Esophagus mucosa (tissue), 1 donor: ENCODE data around the gene ANKRD11. TPM values are rescaled to one million over a fixed set of nuclear protein-coding genes. Genes with fewer than 3 reads are reported as not detected.

Experiments used
- ATAC-seq: fragments of 200-7000 bp; cut with Tn5 transposase; one replicate; pipeline ENCODE4 v1.9.1; 2020
- total RNA-seq: library from RNA; stranded (reverse); gene quantifications from one replicate; pipeline ENCODE4 v1.2.4, GENCODE V29; 2023
- donor health status: DM: yes; HTN: yes; CAD: no.

The ANKRD11 gene
- total RNA-seq, 1 donor from 2014 or later, result 81.1 TPM

DNA sequence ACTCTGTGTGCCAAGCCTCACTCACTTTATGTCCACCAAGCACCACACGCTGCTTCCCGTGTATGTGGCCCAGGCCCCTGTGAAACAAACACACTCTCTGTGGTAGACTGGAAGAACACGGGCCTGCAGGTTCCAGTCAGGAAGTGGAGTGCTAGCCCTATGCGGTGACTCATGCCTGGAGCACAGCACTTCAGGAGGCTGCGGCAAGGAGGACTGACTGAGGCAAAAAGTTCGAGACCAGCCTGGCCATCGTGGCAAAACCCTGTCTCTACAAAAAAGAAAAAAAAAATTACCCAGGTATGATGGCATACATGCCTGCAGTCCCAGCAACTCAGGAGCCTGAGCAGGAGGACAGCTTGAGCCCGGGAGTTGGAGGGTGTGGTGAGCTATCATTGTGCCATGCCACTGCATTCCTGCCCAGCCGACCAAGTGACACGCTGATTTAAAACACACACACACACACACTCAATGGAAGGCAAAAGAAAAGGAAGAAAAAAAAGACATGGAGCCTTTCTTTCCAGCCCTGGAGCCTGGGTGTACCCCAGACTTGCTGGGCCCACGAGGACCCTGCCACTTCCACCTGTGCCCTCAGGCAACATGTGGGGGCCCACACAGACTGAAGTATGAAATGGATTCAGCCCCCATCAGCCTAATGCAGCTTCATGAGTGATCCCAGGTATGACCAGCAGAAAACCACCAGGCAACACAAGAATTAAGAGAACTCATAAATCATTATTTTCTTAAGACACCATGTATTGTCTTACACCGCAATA lies 126.6 kb downstream of the ANKRD11 start:
- ATAC-seq, result peak; percentile 76

GRCh38 chr16:89362540-89363223 lies 127.7 kb downstream of the ANKRD11 start:
- ATAC-seq, result peak; percentile 30

- ATAC-seq, result peak; percentile 38
Observed at GRCh38 chr16:89361751-89362539, 128.4 kb downstream of the ANKRD11 start.

DNA sequence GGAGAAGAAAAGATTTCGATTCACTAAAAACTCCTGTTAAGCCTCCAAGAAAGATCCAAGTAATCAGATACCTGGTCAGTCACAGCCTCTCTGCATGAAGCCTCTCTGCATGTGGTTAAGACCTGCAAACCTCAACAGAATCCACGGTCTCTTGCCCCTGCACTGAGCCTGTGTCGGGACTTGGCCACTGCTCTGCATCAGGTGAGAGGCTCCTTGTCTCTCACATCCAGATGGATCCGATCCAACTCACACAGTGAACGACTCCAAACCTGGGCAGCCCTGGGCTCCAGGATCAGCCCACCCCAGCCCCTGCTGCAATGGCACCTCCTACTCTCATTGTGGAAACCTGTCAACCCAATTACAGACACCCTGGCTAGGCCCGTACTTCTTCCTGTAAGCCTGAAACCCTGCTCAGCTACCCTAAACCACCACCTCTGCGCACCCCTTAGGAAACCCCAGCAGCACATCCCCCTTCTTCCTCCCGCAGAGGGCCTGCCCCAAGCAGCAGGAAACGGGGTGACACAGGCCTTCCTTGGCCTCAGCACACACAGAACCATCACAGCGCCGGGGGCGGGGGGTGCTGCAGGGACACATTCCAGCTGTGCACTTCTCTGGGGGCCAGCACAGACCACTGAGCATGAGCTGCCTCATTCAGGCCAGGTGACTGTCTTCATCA lies 129.5 kb downstream of the ANKRD11 start:
- ATAC-seq, result peak; percentile 16

DNA sequence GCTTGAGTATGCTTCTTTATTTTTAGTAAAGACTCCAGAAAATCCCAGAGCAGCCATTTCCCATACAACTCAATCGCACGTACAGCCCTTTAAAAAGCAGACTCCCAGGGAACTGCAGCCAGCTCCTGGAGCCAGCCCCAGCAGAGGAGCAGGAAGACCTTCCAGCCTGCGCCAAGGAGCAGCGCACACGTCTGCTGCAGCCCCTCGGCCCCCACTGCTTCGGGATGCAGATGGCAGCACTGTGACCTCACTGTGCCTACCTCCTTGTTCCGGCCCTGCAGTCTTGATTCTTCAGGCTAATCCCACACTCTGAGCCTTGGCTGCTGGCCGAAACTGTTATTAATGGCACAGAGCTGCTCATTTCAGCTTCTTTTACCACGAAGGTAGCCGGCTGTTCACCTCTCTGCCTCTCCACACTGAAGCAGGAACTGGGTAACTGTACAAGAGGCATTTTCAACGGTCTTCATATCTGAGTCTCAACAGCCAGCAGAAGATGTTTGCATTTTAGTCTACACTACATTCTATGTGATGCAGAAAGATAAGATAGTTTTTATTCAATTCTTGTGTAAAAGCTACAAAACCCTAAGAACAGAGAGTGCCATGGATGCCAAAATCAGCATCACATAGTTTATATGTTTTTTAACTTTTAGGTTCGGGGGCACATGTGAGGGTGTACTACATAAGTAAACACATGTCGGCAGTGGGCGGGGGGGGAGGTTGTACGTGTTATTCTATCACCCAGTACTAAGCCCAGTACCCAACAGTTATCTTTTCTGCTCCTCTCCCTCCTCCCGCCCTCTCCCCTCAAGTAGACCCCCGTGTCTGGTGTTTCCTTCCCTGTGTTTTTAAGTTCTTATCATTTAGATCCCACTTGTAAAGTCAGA lies 130.9 kb downstream of the ANKRD11 start:
- peak; percentile 34 for ATAC-seq

DNA sequence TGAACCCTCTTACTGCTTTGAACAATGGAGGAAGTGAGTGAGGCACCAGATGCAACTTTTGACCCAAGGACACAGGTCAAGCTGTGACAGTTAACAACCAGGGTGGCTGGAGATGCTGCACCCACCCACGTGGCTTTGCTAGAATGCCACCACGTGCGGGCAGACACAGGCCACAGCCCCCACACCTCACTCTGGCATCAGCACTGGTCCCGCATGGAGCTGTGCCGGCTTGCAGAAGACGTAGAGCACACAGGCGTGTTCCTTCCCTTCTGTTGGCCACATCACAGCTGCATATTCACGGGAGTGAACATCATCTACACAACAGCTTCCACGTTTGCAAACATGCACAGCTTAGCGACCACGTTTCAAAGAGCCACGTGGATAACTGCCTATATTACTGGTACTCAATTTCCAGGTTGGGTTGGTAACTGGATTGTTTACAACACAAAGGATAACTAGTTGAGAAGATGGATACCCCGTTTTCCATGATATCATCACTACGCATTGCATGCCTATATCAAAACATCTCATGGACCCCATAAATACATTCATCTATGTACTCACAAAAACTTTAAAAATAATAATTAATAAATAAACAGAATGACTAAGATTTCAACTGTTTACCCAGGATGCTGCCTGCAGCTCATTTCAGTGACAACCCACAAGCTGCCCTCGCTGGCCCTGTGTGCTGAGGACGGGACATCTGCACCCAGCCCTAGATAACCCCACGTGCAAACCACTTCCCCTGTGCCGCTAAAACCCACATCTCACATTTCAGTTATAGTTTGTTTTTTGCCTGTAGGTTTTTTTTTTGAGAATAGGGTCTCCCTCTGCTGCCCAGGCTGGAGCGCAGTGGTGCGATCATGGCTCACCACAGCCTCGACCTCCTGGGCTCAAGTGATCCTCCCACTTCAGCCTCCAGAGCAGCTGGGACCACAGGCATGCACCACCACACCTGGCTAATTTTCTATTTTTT lies 132.0 kb downstream of the ANKRD11 start:
- no peak for ATAC-seq

GRCh38 chr16:89357055-89357816 lies 133.1 kb downstream of the ANKRD11 start:
- ATAC-seq, result peak; percentile 30

DNA sequence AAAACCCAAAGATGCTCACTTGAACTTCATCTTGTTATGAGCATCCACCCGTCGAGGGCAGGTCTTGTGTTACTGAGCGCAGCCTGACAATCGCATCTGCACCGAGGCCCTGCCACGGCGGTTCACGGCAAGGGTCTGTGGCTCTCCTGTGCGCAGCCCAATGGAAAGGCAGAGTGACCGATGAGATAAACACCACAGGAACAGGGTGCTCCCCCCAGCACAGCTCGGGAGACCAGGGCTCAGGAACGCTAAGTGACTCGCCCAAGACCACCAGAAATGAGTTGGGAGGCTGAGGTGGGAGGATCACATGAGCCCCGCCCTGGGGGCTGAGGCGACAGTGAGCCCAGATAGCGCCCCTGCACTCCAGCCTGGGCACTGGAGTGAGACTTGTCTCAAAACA lies 134.7 kb downstream of the ANKRD11 start:
- ATAC-seq, result no peak

GRCh38 chr16:89355007-89355406 lies 135.4 kb downstream of the ANKRD11 start:
- ATAC-seq, result no peak

DNA sequence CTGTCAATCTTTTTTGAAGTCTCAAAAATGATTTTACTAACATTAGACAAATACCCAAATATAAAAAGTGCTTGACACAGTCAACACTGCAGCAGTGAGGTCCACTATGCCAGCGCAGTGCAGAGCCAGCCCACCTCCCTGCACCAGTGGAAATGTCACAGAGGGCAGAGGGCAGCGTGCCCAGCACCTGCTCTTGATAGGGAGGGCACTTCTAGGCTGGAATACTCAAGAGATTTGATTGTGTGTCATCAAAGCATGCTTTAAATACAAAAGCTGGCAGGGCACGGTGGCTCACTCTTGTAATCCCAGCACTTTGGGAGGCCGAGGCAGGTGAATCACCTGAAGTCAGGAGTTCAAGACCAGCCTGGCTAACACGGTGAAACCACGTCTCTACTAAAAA lies 136.0 kb downstream of the ANKRD11 start:
- ATAC-seq, result no peak

DNA sequence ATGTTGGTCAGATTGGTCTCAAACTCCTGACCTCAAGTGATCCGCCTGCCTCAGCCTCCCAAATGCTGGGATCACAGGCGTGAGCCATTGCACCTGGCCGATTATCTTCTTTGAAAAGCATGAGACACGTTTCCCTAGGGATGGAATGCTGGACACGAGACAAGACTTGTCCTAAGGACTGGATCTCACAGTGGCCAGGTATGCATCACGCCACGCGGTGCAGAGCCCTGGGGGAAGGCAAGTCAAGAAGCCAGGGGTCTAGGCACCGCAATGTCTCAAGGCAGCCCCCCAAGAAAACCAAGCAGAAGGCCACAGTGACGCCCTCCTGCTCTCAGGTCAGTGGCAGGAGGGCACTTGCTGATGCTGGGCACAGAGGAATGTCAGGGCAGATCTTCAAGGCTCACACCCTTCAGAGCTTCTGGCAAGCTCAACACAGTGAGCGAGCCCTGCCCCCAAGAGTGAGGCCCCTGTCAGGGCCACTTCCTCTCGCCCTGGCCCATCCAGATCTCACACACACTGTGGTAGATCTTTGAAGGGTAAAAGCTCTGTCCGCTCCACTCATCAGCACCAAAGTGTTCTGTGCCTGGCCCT lies 138.2 kb downstream of the ANKRD11 start:
- no peak for ATAC-seq

DNA sequence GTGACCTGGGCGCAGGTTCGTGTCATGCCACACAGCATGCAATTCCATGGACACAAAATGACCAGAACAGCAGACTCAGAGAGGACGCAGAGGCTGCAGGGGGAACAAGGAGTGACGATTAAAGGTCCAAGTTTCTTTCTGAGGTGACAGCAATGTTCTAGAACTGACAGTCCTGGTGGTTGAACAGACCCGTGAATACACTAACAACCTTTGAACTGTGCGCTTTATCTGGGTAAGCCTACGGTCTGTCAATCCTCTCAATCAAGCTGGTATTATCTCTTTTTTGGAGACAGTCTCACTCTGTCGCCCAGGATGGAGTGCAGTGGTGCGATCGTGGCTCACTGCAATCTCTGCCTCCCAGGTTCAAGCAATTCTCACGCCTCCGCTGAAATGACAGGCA lies 138.7 kb downstream of the ANKRD11 start:
- no peak for ATAC-seq

DNA sequence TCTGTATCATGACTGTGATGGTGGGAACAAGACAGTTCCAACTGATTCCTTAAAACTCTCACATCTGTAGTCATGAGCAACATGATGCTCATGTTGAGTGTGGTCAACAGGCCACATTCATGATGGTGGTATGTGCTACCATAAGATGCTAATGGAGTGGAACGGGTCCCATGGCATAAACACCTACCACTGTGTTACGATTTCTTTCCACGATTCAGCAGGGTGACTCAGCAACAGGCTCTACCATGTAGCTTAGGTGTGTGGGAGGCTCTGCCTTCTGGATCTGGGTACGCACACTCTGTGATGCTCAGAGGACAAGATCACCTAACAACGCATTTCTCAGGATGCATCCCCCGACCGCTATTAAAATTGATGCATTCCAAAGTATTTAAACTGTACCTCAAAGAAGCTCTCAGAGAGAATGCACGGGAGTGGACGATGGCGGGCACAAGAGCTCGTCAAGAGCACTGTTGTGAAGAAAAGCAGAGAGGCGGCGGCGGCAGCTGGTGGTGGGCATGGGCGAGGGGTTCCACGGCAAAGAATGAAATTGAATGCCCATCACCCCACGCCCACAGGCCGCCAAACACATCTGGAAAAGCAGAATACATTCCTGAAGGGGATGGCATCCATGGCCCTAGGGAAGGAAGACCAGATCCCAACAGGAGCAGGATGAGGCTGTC lies 139.5 kb downstream of the ANKRD11 start:
- ATAC-seq, result peak; percentile 53

- no peak for ATAC-seq
Observed at GRCh38 chr16:89349947-89350633, 140.3 kb downstream of the ANKRD11 start.

- ATAC-seq, result no peak
Observed at GRCh38 chr16:89347807-89348206, 142.6 kb downstream of the ANKRD11 start.

DNA sequence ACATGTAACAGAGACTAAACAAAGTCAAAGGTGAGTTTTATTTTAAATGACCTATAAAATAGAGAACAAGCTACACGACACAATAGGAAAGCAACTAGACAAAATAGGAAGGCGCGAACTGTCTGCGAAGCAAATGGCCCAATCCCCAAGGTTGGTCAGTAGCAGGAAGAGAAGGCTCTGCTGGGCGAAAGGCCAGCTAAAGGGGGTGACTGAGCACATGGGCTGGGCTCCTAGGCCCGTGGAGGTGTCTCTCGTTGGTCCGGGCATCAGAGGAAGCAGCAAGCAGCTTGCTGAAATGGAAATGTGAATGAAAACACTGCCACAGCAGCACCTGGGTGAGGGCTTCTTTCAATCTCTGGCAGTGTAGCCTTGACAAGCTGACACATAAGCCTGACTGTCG lies 143.5 kb downstream of the ANKRD11 start:
- no peak for ATAC-seq

DNA sequence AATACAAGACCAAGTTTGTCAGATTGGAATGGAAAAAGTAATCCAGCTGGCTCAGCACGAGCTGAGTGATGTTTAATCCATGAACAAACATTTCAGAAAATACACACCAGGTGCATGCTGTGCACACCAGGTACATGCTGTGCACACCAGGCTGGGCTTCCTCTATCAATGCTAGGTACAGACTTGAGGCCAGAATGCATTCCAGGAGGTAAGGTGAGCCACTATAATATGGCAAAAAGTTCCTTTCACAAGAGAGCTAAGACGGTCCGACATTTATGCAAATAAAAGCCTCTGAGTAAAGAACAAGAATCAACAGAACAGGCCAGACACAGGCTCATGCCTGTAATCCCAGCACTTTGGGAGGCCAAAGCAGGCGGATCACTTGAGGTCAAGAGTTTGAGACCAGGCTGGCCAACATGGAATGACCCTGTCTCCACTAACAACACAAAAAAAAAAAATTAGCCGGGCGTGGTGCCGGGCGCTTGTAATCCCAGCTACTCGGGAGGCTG lies 144.7 kb downstream of the ANKRD11 start:
- peak; percentile 64 for ATAC-seq
